Neutrophil (primary cell): ENCODE results near the gene NDP.

Experiments used
- H3K27ac ChIP-seq: fragments of 200-600 bp; sonication (generic); 2 replicates; pipeline ENCODE4 v1.5.1; 2016; ENCODE audit warnings: mild to moderate bottlenecking, moderate library complexity
- H3K27me3 ChIP-seq: fragments of 200-600 bp; sonication (generic); 2 replicates; pipeline ENCODE4 v1.6.0; 2016; ENCODE audit warnings: mild to moderate bottlenecking
- H3K36me3 ChIP-seq: fragments of 200-600 bp; sonication (generic); 2 replicates; pipeline ENCODE4 v1.5.1; 2017
- H3K4me1 ChIP-seq, 2 experiments: fragments of 200-600 bp in 1 of 2; sonication (generic) in 1 of 2; 1 replicate in 1 of 2; 2 replicates in 1 of 2; pipeline versions ENCODE4 v1.5.1 to v1.6.1; 2013 to 2016; ENCODE audit warnings: low read depth in 1 of 2, low read length in 1 of 2, mild to moderate bottlenecking in 1 of 2, moderate library complexity in 1 of 2; ENCODE audit not compliant: control insufficient read depth in 1 of 2, insufficient read depth in 1 of 2
- H3K4me3 ChIP-seq, 2 experiments: fragments of 200-600 bp in 1 of 2; sonication (generic) in 1 of 2; 1 replicate in 1 of 2; 2 replicates in 1 of 2; pipeline ENCODE4 v1.5.1; 2013 to 2016; ENCODE audit warnings: low read depth in 1 of 2, low read length in 1 of 2, mild to moderate bottlenecking in 1 of 2, moderate library complexity in 1 of 2
- H3K9me3 ChIP-seq: fragments of 200-600 bp; sonication (generic); 2 replicates; pipeline ENCODE4 v1.5.1; 2016
- TF ChIP-seq, protein P1 (sequence below): fragments of 200-600 bp; sonication (generic); IDR thresholded peaks from 2 replicates; pipeline ENCODE4 v1.5.1; 2016; ENCODE audit warnings: antibody characterized with exemption

Gene NDP

DNA sequence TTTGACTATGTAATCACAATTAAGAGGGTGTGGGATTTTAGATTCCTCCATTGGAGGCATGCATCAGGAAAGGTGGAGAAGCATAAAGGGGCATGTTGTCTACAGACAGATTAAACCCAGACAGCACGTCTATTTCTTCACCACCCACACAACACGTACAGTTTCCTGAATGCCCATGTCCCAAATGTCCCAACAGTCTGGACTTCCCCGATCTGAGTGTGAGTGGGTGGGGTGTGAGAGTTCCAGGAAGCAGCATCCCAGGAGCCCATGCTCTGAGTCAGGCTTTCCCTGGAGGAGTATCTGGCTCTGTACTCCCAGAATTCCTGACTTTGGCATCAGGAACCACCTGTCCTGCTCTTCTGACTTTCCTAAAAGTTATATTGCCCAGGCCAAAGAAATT, 30.8 kb upstream of the NDP start:
- Histone ChIP-seq H3K9me3 (no peaks in the 10 kb centered on the region), H3K27me3 (no peaks in the 10 kb centered on the region), H3K27ac (no peak overlapping the region), H3K4me3 (no peak overlapping the region), H3K36me3 (no peaks in the 10 kb centered on the region), H3K4me1 (no peaks in the 10 kb centered on the region)
- TF ChIP-seq, protein P1, sequence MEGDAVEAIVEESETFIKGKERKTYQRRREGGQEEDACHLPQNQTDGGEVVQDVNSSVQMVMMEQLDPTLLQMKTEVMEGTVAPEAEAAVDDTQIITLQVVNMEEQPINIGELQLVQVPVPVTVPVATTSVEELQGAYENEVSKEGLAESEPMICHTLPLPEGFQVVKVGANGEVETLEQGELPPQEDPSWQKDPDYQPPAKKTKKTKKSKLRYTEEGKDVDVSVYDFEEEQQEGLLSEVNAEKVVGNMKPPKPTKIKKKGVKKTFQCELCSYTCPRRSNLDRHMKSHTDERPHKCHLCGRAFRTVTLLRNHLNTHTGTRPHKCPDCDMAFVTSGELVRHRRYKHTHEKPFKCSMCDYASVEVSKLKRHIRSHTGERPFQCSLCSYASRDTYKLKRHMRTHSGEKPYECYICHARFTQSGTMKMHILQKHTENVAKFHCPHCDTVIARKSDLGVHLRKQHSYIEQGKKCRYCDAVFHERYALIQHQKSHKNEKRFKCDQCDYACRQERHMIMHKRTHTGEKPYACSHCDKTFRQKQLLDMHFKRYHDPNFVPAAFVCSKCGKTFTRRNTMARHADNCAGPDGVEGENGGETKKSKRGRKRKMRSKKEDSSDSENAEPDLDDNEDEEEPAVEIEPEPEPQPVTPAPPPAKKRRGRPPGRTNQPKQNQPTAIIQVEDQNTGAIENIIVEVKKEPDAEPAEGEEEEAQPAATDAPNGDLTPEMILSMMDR, result no peak

DNA sequence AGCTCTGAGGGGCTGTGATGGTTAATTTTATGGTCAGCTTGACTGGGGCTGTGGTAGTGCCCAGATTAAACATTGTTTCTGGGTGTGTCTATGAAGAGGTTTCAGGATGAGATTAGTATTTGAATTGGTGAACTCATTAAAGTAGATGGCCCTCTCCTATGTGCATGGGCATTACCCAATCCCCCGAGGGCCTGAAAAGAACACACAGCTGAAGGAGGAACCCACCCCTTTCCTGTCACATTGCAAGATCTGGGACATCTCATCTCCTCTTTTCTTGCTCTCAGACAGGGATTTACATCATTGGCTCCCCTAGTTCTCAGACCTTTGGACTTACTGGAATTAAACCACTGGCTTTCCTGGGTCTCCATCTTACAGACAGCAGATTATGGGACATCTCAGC, 29.4 kb upstream of the NDP start:
- Histone ChIP-seq H3K9me3 (no peaks in the 10 kb centered on the region), H3K4me3 (no peak overlapping the region), H3K27me3 (no peaks in the 10 kb centered on the region), H3K36me3 (no peaks in the 10 kb centered on the region), H3K27ac (no peak overlapping the region), H3K4me1 (no peaks in the 10 kb centered on the region)
- TF ChIP-seq, protein P1, result no peak

DNA sequence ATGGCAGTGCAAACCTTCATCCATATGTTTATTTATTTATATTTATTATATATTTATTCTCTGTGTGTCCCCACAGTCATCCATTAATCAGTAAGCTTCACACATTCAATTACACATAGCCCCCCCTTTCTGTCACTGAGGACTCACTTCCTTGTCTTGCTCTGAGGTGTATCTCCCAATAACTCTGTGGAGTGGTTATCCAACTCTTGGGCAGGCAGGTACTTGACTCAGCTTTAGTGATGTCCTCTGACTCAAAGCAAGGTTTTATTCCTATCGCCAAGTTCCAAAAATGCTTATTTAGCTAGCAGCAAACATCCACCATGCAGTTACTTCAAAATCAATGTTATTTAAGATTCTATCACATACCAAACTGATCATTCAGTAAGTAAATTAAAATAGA, 25.2 kb upstream of the NDP start:
- Histone ChIP-seq H3K27me3 (no peaks in the 10 kb centered on the region), H3K4me1 (no peaks in the 10 kb centered on the region), H3K27ac (no peak overlapping the region), H3K36me3 (no peaks in the 10 kb centered on the region), H3K4me3 (no peak overlapping the region), H3K9me3 (no peaks in the 10 kb centered on the region)
- TF ChIP-seq, protein P1, result no peak

DNA sequence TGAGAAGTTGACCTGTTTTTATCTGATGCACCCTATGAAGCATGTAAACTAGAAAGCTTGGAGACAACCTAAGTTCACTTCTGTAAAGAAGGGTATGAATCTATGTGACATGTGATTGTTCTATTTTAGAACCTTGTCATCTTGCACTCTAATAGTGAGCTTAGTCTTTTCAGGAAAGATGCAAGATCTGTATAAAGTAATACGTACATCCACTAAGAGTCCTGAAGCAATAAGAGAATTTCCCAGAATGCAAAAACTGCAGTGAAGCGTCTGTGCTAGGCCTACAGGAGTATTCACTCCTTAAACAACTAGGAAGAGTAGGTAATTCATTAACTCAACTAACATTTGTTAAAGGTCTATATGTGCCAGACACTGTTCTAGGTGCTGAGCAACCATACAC, 23.3 kb upstream of the NDP start:
- H3K4me3 ChIP-seq, result no peak overlapping the region
- no peaks in the 10 kb centered on the region for H3K36me3 ChIP-seq
- H3K27ac ChIP-seq, result no peak overlapping the region
- H3K27me3 ChIP-seq, result no peaks in the 10 kb centered on the region
- no peaks in the 10 kb centered on the region for H3K9me3 ChIP-seq
- TF ChIP-seq, protein P1, result no peak
- no peaks in the 10 kb centered on the region for H3K4me1 ChIP-seq

DNA sequence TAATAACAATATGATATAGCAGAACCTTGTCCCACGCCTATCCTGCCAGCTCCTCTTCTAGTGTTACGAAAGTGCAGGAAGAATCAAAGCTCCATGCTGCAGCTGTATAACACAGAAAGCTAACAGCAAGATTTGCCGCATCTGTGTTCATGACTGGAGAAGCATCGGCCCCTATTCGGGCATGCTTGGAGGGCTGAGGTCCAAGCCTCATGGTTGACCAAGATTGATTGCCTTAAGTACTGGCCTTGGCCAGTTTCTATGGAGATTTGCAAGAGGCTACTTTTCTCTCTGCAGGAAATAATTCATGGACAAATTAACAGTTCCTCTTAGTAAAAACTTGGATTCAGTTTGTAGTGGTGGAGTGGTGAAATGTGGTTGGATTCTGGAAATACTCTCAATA, 12.9 kb upstream of the NDP start:
- no peaks in the 10 kb centered on the region for H3K27me3 ChIP-seq
- H3K4me3 ChIP-seq, result no peak overlapping the region
- TF ChIP-seq, protein P1, result no peak
- H3K36me3 ChIP-seq, result no peaks in the 10 kb centered on the region
- no peaks in the 10 kb centered on the region for H3K9me3 ChIP-seq
- no peaks in the 10 kb centered on the region for H3K4me1 ChIP-seq
- H3K27ac ChIP-seq, result no peak overlapping the region

DNA sequence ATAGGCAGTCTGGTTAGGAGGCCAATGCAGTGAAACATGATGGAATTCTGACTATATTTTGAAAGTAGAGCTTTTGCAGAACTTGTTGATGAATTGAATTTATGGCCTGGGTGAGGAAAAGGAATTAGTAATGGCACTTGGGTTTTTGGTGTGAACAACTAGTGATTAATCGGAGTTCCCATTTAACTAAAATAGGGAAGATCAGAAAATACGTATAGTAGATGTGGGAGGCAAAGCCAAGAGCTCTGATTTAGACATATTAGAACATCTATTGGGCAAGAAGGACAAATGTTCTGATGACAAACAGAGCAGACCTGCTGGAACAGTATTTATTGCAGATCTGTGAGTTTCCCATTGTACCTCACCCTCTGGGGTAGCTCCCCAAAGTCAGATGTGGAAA, 12.3 kb upstream of the NDP start:
- TF ChIP-seq, protein P1, result no peak
- no peak overlapping the region for H3K27ac ChIP-seq
- no peaks in the 10 kb centered on the region for H3K36me3 ChIP-seq
- no peaks in the 10 kb centered on the region for H3K9me3 ChIP-seq
- no peaks in the 10 kb centered on the region for H3K27me3 ChIP-seq
- H3K4me3 ChIP-seq, result no peak overlapping the region
- H3K4me1 ChIP-seq, result no peaks in the 10 kb centered on the region
